Measurements from ENCODE around the gene TMEM92. TPM values are rescaled to one million over a fixed set of nuclear protein-coding genes. Genes with fewer than 3 reads are reported as not detected.

The TMEM92 gene
- total RNA-seq, 2 experiments from 2014 or later, result not detected

DNA sequence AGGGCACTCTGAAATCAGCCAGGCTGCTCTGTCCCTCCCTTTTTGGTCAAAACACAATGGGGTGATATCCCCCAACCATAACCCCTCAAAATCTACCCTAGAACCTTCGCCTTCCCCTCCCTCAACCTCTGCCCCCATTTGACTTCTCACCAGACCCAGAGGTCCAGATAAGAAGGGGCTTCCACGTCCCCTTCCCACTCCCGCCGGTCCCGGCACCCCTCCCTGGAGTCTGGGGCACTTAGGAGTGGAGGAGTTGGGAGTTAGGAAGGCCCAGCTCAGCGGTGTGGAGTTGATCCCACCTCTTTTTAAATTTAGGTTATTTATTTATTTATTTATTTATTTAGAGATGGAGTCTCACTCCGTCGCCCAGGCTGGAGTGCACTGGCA, 619 bp upstream of the TMEM92 start:
- peaks cover 41% of the 10 kb centered on the region for H3K27me3 Mint-ChIP-seq
- DNase-seq, result no peak
- H3K4me1 Mint-ChIP-seq, result peaks cover 22% of the 10 kb centered on the region
- CTCF ChIA-PET, result interaction anchor here (1.0 to 3.3 kb wide), 8 partner anchors 9 to 73 kb away, joined by 3 to 22 read pairs (median 5); partner anchors contain the start of gene COL1A1
- no peaks in the 10 kb centered on the region for H3K36me3 Mint-ChIP-seq (ENCODE audit: low read depth)
- POLR2A ChIA-PET, result no interaction called here
- no peak overlapping the region for H3K27ac Mint-ChIP-seq
- H3K9me3 Mint-ChIP-seq, result no peaks in the 10 kb centered on the region
- no peak overlapping the region for H3K4me3 Mint-ChIP-seq

DNA sequence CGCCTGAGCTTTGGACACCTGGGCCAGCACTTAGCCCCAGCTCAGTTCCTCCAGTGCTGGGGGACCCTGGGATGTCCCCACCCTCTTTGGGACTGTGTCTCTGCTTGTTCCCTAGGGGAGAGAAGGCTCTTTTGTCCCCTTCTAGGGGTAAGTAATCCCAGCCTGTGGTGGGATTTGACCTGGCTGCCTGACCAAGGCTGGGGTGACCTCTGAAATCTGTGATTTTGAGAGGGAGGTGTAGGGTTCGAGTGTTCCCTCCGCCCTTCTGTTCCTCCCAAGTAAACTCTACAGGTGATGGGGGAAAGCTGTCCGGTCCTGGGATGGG, 593 bp downstream of the TMEM92 start:
- Mint-ChIP-seq H3K27ac (no peak overlapping the region), H3K9me3 (no peaks in the 10 kb centered on the region), H3K27me3 (peaks cover 41% of the 10 kb centered on the region), H3K4me1 (peaks cover 22% of the 10 kb centered on the region), H3K36me3 (ENCODE audit: low read depth) (no peaks in the 10 kb centered on the region), H3K4me3 (no peak overlapping the region)
- ChIA-PET POLR2A (interaction anchor here (0.7 kb wide), 1 partner anchor 123 kb away, joined by 4 read pairs; the partner anchor contains the start of gene LRRC59), CTCF (interaction anchor here (0.8 to 3.3 kb wide), 8 partner anchors 8 to 105 kb away, joined by 3 to 22 read pairs (median 4); partner anchors contain the start of gene COL1A1)
- no peak for DNase-seq

DNA sequence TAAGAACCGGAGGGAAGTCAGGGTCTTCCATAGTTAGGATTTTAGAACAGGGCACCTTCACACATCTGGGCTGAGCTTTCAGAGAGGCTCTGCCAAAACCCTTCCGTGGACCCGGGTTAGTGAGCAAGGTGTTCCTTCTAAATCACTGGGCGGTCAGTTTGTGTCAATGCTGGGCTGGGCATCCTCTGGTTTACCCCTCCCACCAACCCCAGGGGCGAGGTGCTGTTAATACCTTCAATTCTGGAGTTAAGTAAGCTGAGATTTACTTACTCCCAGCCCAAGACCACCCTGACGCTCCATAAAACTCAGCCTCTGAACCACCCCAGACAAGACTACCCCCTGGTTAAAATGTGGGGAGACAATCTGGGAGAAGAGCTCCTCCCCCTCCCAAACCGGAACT, 1.0 kb downstream of the TMEM92 start:
- Mint-ChIP-seq H3K27ac (no peak overlapping the region), H3K36me3 (ENCODE audit: low read depth) (no peaks in the 10 kb centered on the region), H3K4me3 (no peak overlapping the region), H3K27me3 (peaks cover 41% of the 10 kb centered on the region), H3K4me1 (peaks cover 22% of the 10 kb centered on the region), H3K9me3 (no peaks in the 10 kb centered on the region)
- ChIA-PET POLR2A (interaction anchor here (0.7 kb wide), 1 partner anchor 122 kb away, joined by 4 read pairs; the partner anchor contains the start of gene LRRC59), CTCF (interaction anchor here (1.2 to 3.3 kb wide), 3 partner anchors 45 to 105 kb away, joined by 3 to 22 read pairs (median 5); partner anchors contain the start of gene COL1A1)
- DNase-seq, result no peak

DNA sequence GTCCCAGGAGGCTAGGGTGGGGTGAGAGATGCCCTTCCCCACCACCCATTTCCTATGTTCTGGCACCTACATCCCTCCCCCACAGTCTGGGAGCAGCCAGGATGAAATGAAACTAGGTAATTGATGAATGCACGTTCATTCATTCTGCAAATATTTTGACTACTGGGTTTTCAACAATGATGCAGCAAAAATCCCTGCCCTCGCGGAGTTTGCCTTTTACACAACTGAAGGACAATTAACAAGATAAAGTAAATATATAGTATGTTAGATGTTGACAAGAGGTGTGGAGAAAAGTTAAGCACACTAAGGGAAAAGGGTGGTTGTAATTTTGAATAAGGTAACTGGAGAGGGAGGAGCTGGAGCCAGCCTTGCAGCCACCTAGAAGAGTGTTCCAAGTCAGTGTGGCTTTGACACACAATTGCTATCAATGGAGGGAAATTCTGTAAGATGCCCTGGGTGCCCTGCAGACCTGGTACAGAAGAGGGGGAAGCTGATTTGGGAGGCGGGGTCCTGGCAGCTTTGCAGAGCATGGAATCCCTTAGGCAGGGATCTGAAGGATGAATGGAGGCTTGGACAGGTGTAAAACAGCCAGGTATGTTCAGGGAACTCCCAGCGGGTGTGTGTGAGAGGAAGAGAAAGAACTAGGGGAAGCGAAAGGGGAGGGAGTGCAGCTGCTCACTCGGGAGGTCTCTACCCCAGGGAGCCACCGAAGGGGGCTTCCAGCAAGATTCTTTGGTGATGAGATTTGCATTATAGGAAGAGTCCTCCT, 2.5 kb downstream of the TMEM92 start:
- H3K27ac Mint-ChIP-seq, result no peak overlapping the region
- H3K27me3 Mint-ChIP-seq, result peaks cover 41% of the 10 kb centered on the region
- H3K36me3 Mint-ChIP-seq (ENCODE audit: low read depth), result no peaks in the 10 kb centered on the region
- H3K9me3 Mint-ChIP-seq, result no peaks in the 10 kb centered on the region
- CTCF ChIA-PET, result interaction anchor here (0.5 to 2.6 kb wide), 3 partner anchors 12 to 440 kb away, joined by 3 to 13 read pairs (median 3); partner anchors contain the start of gene COL1A1
- no peak for DNase-seq
- no peak overlapping the region for H3K4me3 Mint-ChIP-seq
- peaks cover 22% of the 10 kb centered on the region for H3K4me1 Mint-ChIP-seq
- POLR2A ChIA-PET, result no interaction called here

DNA sequence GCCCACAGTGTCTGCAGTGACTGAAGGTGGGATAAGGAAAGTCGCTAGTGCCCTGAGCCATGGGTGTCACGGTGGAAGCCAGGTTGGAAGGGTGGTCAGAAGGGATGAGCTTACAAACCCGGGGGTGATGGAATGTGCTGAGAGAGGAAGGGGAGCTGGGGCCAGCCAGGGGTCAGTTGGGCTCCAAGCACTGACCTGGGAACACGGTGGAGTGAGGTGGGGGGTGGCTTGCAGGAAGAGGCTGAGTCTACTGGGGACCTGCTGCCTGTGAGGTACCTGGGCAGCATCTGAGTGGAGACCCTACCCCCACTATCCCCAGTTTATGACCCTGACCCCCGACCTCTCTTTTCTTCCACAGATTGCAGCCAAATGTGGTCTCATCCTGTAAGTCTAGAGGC, 3.1 kb downstream of the TMEM92 start:
- Mint-ChIP-seq H3K4me3 (no peak overlapping the region), H3K4me1 (peaks cover 20% of the 10 kb centered on the region), H3K36me3 (ENCODE audit: low read depth) (no peaks in the 10 kb centered on the region), H3K27ac (no peak overlapping the region), H3K27me3 (peaks cover 38% of the 10 kb centered on the region), H3K9me3 (no peaks in the 10 kb centered on the region)
- ChIA-PET POLR2A (no interaction called here), CTCF (interaction anchor here (1.0 to 2.6 kb wide), 2 partner anchors 12 to 76 kb away, joined by 3 to 13 read pairs; partner anchors contain the start of gene COL1A1)
- DNase-seq, result no peak

DNA sequence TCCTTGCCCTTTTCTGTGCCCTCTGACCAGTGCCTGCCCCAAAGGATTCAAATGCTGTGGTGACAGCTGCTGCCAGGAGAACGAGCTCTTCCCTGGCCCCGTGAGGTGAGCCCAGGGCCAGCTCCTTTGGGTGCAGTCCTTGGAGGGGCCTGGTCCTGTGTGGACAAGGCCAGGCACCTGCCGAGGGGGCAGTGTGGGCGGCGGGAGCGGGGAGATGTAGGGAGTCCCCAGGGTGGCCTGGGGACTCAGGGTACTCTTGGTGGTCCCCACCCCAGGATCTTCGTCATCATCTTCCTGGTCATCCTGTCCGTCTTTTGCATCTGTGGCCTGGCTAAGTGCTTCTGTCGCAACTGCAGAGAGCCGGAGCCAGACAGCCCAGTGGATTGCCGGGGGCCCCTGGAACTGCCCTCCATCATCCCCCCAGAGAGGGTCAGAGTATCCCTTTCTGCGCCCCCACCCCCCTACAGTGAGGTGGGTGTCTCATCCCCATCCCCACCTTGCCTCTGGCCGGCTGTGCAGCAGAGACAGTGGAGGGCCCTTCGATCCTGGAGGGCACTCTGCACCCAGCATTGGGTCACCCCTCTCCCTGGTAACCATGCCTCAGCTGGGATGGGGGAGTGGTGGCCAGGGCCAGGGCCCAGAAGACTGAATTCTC, 4.4 kb downstream of the TMEM92 start:
- POLR2A ChIA-PET, result no interaction called here
- Mint-ChIP-seq H3K9me3 (no peaks in the 10 kb centered on the region), H3K27ac (no peak overlapping the region), H3K27me3 (peaks cover 29% of the 10 kb centered on the region), H3K4me1 (peaks cover 20% of the 10 kb centered on the region), H3K4me3 (no peak overlapping the region), H3K36me3 (ENCODE audit: low read depth) (no peaks in the 10 kb centered on the region)
- CTCF ChIA-PET, result interaction anchor here (1.2 to 2.7 kb wide), 3 partner anchors 78 to 82 kb away, joined by 3 to 13 read pairs (median 11); partner anchors contain the start of gene COL1A1
- no peak for DNase-seq

DNA sequence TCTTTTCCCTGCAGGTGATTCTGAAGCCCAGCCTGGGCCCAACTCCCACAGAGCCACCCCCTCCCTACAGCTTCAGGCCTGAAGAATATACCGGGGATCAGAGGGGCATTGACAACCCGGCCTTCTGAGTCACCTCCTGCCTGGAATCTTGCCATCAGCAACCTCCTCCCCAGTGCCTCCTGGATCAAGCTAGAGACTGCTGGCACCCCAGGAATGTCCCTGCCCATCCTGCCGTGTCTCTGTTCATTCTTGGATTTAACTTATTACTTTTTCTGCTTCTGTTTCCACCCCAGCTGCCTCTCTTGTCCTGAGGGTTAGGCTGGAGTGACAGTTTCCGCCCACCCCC, 4.9 kb downstream of the TMEM92 start:
- ChIA-PET POLR2A (no interaction called here), CTCF (interaction anchor here (1.2 to 2.7 kb wide), 2 partner anchors 78 to 83 kb away, joined by 3 to 11 read pairs; partner anchors contain the start of gene COL1A1)
- no peak overlapping the region for H3K4me3 Mint-ChIP-seq
- H3K27ac Mint-ChIP-seq, result no peak overlapping the region
- no peaks in the 10 kb centered on the region for H3K36me3 Mint-ChIP-seq (ENCODE audit: low read depth)
- peaks cover 26% of the 10 kb centered on the region for H3K27me3 Mint-ChIP-seq
- peaks cover 23% of the 10 kb centered on the region for H3K4me1 Mint-ChIP-seq
- DNase-seq, result no peak
- H3K9me3 Mint-ChIP-seq, result no peaks in the 10 kb centered on the region

DNA sequence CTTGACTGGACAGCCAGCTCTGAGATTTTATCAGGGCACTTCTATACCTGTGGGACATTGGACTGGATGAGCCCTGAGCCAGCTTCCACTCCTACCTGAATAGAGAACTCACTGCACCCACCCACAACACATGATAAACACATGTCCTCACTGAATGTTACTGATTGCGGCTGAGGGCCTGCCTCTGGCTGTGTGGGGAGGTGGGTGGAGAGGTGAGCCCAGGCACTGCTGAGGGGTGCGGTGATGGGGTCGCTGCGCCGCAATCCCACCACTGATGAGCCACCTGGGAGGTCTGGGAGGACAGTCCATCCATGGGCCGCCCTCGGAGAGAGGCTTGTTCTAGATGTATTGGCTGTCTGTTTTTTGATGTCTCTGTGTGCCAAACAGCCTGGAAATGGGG, 5.4 kb downstream of the TMEM92 start:
- Mint-ChIP-seq H3K9me3 (no peaks in the 10 kb centered on the region), H3K27me3 (peaks cover 22% of the 10 kb centered on the region), H3K4me3 (no peak overlapping the region), H3K4me1 (peaks cover 19% of the 10 kb centered on the region), H3K36me3 (ENCODE audit: low read depth) (no peaks in the 10 kb centered on the region), H3K27ac (no peak overlapping the region)
- CTCF ChIA-PET, result interaction anchor here (2.7 kb wide), 1 partner anchor 79 kb away, joined by 11 read pairs; the partner anchor contains the start of gene COL1A1
- POLR2A ChIA-PET, result no interaction called here
- DNase-seq, result no peak

DNA sequence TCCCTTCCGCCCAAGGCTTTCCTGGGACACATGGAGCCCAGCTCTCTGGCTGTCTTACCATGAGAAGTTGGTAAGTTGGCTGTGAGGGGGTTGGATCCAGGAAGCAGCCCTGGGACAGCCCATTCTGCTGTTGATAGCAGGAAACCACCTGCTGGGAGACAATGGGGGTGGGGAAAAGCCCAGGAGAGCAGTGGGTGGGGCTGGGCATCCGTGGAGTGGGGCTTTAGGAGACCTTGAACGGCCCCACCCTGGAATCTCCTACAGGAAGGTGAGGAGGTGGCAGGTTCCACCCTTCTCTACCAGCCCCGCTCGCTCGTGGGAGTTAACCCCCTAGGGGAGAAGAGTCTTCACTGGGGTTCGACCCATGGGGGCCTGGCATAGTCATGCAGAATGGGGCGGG, 5.8 kb downstream of the TMEM92 start:
- no peak for DNase-seq
- Mint-ChIP-seq H3K27ac (no peak overlapping the region), H3K4me3 (no peak overlapping the region), H3K4me1 (peaks cover 15% of the 10 kb centered on the region), H3K9me3 (no peaks in the 10 kb centered on the region), H3K27me3 (peaks cover 19% of the 10 kb centered on the region), H3K36me3 (ENCODE audit: low read depth) (no peaks in the 10 kb centered on the region)
- CTCF ChIA-PET, result interaction anchor here (2.1 to 2.7 kb wide), 2 partner anchors 12 to 79 kb away, joined by 4 to 11 read pairs; partner anchors contain the start of gene COL1A1
- POLR2A ChIA-PET, result no interaction called here

DNA sequence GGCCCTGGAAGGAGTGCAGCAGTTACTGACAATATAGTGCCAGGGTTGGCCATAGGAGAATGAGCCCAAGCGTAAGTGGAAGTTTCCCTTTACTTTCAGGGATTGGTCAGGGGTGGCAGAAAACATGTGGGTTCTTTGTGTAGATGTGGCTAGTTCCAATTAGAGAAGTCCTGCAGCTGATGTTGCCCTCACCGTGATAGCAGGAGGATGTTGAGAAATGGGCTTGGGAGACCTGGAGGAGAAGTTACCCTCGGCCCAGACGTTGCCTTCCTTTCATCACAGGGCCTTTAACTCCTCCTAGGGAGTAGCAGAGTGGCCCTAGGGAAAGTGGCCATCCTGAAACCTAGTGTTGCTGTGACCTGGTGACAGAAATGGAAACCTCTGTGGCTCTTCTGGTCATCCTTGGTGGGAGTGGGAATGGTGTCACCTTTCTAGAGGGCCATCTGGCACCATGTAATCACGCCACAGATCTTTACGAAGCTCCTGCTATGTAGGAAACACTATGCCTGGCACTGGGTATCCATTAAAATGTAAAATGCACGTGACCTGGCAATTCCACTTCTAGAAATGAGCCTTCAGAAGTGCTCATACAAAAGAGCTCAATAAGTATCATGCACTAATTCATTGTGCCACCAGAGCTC, 6.7 kb downstream of the TMEM92 start:
- DNase-seq, result no peak
- no peaks in the 10 kb centered on the region for H3K36me3 Mint-ChIP-seq (ENCODE audit: low read depth)
- H3K27me3 Mint-ChIP-seq, result peaks cover 15% of the 10 kb centered on the region
- H3K27ac Mint-ChIP-seq, result no peak overlapping the region
- CTCF ChIA-PET, result interaction anchor here (0.7 to 2.7 kb wide), 4 partner anchors 13 to 80 kb away, joined by 3 to 11 read pairs (median 8); partner anchors contain the start of gene COL1A1
- H3K4me3 Mint-ChIP-seq, result no peak overlapping the region
- H3K4me1 Mint-ChIP-seq, result peaks cover 15% of the 10 kb centered on the region
- H3K9me3 Mint-ChIP-seq, result no peaks in the 10 kb centered on the region
- POLR2A ChIA-PET, result no interaction called here

DNA sequence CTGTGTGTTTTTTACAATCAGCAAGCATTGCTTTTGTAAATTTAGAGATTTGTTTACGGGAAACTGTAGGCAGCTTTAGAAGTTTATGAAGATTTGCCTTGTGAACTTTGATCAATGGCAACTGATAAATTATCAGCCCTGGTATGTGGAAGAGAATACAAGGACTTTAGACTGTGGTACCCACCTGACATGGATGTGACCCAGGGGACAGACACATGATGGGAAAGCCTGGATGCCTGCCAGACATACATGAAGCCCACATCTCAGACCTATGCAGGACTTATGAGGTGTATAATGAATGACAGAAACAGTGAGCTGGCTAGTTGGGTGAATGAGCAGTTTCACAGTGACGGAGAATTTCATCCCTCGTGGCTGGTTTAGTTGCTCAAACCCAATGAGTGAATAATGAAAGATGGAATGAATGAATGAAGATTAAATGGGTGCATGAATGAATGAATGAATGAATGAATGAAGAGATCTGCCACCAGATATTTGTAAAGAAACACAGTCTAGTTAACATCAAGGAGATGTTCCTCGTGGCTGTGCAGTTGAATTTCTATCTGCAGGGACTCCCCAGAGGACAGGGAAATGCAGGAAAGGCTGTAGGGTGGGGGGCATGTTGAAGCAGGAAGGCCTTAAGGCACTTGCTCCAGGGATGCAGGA, 7.6 kb downstream of the TMEM92 start:
- Mint-ChIP-seq H3K9me3 (no peaks in the 10 kb centered on the region), H3K27me3 (peaks cover 8% of the 10 kb centered on the region), H3K4me3 (no peak overlapping the region), H3K36me3 (ENCODE audit: low read depth) (no peaks in the 10 kb centered on the region), H3K27ac (no peak overlapping the region), H3K4me1 (peaks cover 15% of the 10 kb centered on the region)
- DNase-seq, result no peak
- CTCF ChIA-PET, result interaction anchor here (0.7 to 2.7 kb wide), 10 partner anchors 8 to 120 kb away, joined by 3 to 15 read pairs (median 5); partner anchors contain the start of genes COL1A1 and TMEM92
- POLR2A ChIA-PET, result no interaction called here

DNA sequence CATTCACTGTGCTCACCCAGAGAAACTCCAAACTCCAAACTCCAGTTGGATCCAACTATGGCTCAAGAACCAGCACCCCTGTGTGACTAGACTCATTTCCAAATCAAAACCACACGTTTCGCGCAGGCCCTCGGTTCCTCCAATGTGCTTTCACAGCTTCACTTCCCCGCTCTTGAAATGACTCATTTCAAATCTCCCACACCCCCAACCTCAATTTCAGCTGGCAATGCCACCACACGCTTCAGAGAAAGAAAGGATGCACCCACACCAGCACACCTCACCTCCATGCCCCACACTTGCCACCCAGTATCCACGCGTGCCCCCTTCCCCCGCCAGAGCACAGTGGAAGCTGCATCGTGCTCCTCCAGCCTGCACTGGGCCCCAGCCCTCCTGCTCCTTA, 9.0 kb downstream of the TMEM92 start:
- H3K27me3 Mint-ChIP-seq, result peaks cover 2% of the 10 kb centered on the region
- no peak overlapping the region for H3K27ac Mint-ChIP-seq
- peak; percentile 28 for DNase-seq
- ChIA-PET POLR2A (no interaction called here), CTCF (interaction anchor here (0.6 to 2.1 kb wide), 9 partner anchors 9 to 122 kb away, joined by 3 to 15 read pairs (median 4); partner anchors contain the start of genes COL1A1 and TMEM92)
- no peak overlapping the region for H3K4me3 Mint-ChIP-seq
- H3K4me1 Mint-ChIP-seq, result peaks cover 15% of the 10 kb centered on the region
- H3K9me3 Mint-ChIP-seq, result no peaks in the 10 kb centered on the region
- H3K36me3 Mint-ChIP-seq (ENCODE audit: low read depth), result no peaks in the 10 kb centered on the region

All from activated CD4-positive, alpha-beta T cell treated with anti-CD3 and anti-CD28 coated beads, Interleukin-2, amount 10 ng/mL, durations not matched to agents 7 days and 5 days (primary cell).